NB4 (cell line): ENCODE data around the gene DESI1.
"Not testable (repeated sequence)": the region's sequence is repeated elsewhere in the genome, so short reads cannot be mapped to it uniquely, and the experiment has no call there.

Source experiments
- DNase-seq: peaks from one replicate; pipeline ENCODE4 v3.0.0; 2010; ENCODE audit warnings: low read depth
- H3K4me3 ChIP-seq: one replicate; pipeline ENCODE4 v1.5.1; 2011; ENCODE audit warnings: mild to moderate bottlenecking, low read depth, low read length, moderate library complexity
- CTCF ChIP-seq: IDR thresholded peaks from one replicate; pipeline ENCODE4 v1.5.1; 2012; ENCODE audit warnings: low read depth, low read length
- MAX ChIP-seq: IDR thresholded peaks from 2 replicates; pipeline ENCODE4 v1.6.1; 2011; ENCODE audit warnings: low read depth, low read length
- MYC ChIP-seq: IDR thresholded peaks from 2 replicates; pipeline ENCODE4 v1.6.1; 2011; ENCODE audit warnings: low read depth, low read length
- POLR2A ChIP-seq: IDR thresholded peaks from 2 replicates; pipeline ENCODE4 v1.6.1; 2011; ENCODE audit warnings: mild to moderate bottlenecking; ENCODE audit not compliant: insufficient read length; ENCODE audit errors: extremely low read depth

The DESI1 gene

GRCh38 chr22:41642331-41643110 is 21.7 kb upstream of the DESI1 start:
- TF ChIP-seq CTCF, result no peak
- H3K4me3 ChIP-seq, result no peak overlapping the region
- DNase-seq, result no peak

GRCh38 chr22:41641854-41642253 is 21.0 kb upstream of the DESI1 start:
- TF ChIP-seq MYC, result no peak
- TF ChIP-seq CTCF, result no peak
- TF ChIP-seq POLR2A, result no peak
- TF ChIP-seq MAX, result no peak
- H3K4me3 ChIP-seq, result no peak overlapping the region

GRCh38 chr22:41638748-41639147 is 17.9 kb upstream of the DESI1 start:
- no peak overlapping the region for H3K4me3 ChIP-seq
- DNase-seq, result no peak
- TF ChIP-seq MYC (no peak), CTCF (no peak), MAX (no peak), POLR2A (no peak)

More at GRCh38 chr22:41641854-41642253, 21.0 kb upstream of the DESI1 start:
- no peak for DNase-seq

- H3K4me3 ChIP-seq, result no peak overlapping the region
- TF ChIP-seq MYC (no peak), CTCF (no peak), MAX (no peak), POLR2A (no peak)
- no peak for DNase-seq
Observed at GRCh38 chr22:41638124-41638523, 17.3 kb upstream of the DESI1 start.

- H3K4me3 ChIP-seq, DNase-seq: not testable (repeated sequence)
Observed at GRCh38 chr22:41637623-41638022, 16.8 kb upstream of the DESI1 start.

- no peak for DNase-seq
- no peak for TF ChIP-seq MAX
- no peak for TF ChIP-seq CTCF
- TF ChIP-seq MYC, result no peak
- no peak for TF ChIP-seq POLR2A
- no peak overlapping the region for H3K4me3 ChIP-seq
Observed at GRCh38 chr22:41636467-41636866, 15.6 kb upstream of the DESI1 start.

GRCh38 chr22:41634610-41635009 is 13.8 kb upstream of the DESI1 start:
- H3K4me3 ChIP-seq, DNase-seq: not testable (repeated sequence)

GRCh38 chr22:41631615-41632014 is 10.8 kb upstream of the DESI1 start:
- H3K4me3 ChIP-seq, DNase-seq: not testable (repeated sequence)

- H3K4me3 ChIP-seq, DNase-seq: not testable (repeated sequence)
Observed at GRCh38 chr22:41631115-41631514, 10.3 kb upstream of the DESI1 start.
